ENCODE data around the gene SMARCA2.

Gene SMARCA2

GRCh38 chr9:2050236-2050635, 35.1 kb downstream of the SMARCA2 start:
- Histone ChIP-seq H3K27me3 (ENCODE audit: insufficient read depth, low read depth) (no peaks in the 10 kb centered on the region), H3K27ac (no peak overlapping the region), H3K4me1 (ENCODE audit: low read depth, poor library complexity, severe bottlenecking) (peaks cover 58% of the 10 kb centered on the region), H3K4me2 (no peak overlapping the region), H4K20me1 (ENCODE audit: insufficient read depth) (no peaks in the 10 kb centered on the region), H3K4me3 (IDR thresholded peaks at IDR 0.05; ENCODE audit: insufficient read depth, low read depth, low read length) (no peak overlapping the region), H3K9ac (no peak overlapping the region), H2AFZ (ENCODE audit: low read depth) (no peak overlapping the region), H3K79me2 (ENCODE audit: insufficient read depth, low read depth) (peaks cover 33% of the 10 kb centered on the region), H3K36me3 (ENCODE audit: insufficient read depth) (peaks cover 3% of the 10 kb centered on the region; the same call in 1 of the 2 replicates)
- TF ChIP-seq CTCF (conservative IDR thresholded peaks at IDR 0.05; ENCODE audit: low read depth, low read length): no peak

GRCh38 chr9:2053883-2054845, 39.0 kb downstream of the SMARCA2 start:
- peaks cover 30% of the 10 kb centered on the region for H3K79me2 ChIP-seq (ENCODE audit: insufficient read depth, low read depth)
- no peaks in the 10 kb centered on the region for H3K27me3 ChIP-seq (ENCODE audit: insufficient read depth, low read depth)
- H3K27ac ChIP-seq: peak overlapping the region; percentile 69
- H3K36me3 ChIP-seq (ENCODE audit: insufficient read depth): no peaks in the 10 kb centered on the region
- H3K4me3 ChIP-seq (IDR thresholded peaks at IDR 0.05; ENCODE audit: insufficient read depth, low read depth, low read length): no peak overlapping the region
- no peak for TF ChIP-seq CTCF (conservative IDR thresholded peaks at IDR 0.05; ENCODE audit: low read depth, low read length)
- peak overlapping the region; percentile 31; the same call in 1 of the 2 replicates for H3K9ac ChIP-seq
- no peaks in the 10 kb centered on the region for H4K20me1 ChIP-seq (ENCODE audit: insufficient read depth)
- H3K4me2 ChIP-seq: peak overlapping the region; percentile 83
- H2AFZ ChIP-seq (ENCODE audit: low read depth): no peak overlapping the region
- peaks cover 61% of the 10 kb centered on the region for H3K4me1 ChIP-seq (ENCODE audit: low read depth, poor library complexity, severe bottlenecking)

GRCh38 chr9:2055203-2055658, 40.1 kb downstream of the SMARCA2 start:
- Histone ChIP-seq H2AFZ (ENCODE audit: low read depth) (no peak overlapping the region), H3K4me2 (peak overlapping the region; percentile 83; the same call in 1 of the 2 replicates), H3K9ac (no peak overlapping the region), H3K27ac (peak overlapping the region; percentile 69; the same call in 1 of the 2 replicates), H4K20me1 (ENCODE audit: insufficient read depth) (no peaks in the 10 kb centered on the region), H3K4me3 (IDR thresholded peaks at IDR 0.05; ENCODE audit: insufficient read depth, low read depth, low read length) (no peak overlapping the region), H3K27me3 (ENCODE audit: insufficient read depth, low read depth) (no peaks in the 10 kb centered on the region), H3K79me2 (ENCODE audit: insufficient read depth, low read depth) (peaks cover 32% of the 10 kb centered on the region), H3K36me3 (ENCODE audit: insufficient read depth) (no peaks in the 10 kb centered on the region), H3K4me1 (ENCODE audit: low read depth, poor library complexity, severe bottlenecking) (peaks cover 59% of the 10 kb centered on the region)
- no peak for TF ChIP-seq CTCF (conservative IDR thresholded peaks at IDR 0.05; ENCODE audit: low read depth, low read length)

- Histone ChIP-seq H3K27me3 (ENCODE audit: insufficient read depth, low read depth) (no peaks in the 10 kb centered on the region), H3K79me2 (ENCODE audit: insufficient read depth, low read depth) (peaks cover 21% of the 10 kb centered on the region), H3K9ac (no peak overlapping the region), H4K20me1 (ENCODE audit: insufficient read depth) (no peaks in the 10 kb centered on the region), H2AFZ (ENCODE audit: low read depth) (no peak overlapping the region), H3K27ac (no peak overlapping the region), H3K4me3 (IDR thresholded peaks at IDR 0.05; ENCODE audit: insufficient read depth, low read depth, low read length) (no peak overlapping the region), H3K4me1 (ENCODE audit: low read depth, poor library complexity, severe bottlenecking) (peaks cover 22% of the 10 kb centered on the region), H3K36me3 (ENCODE audit: insufficient read depth) (no peaks in the 10 kb centered on the region), H3K4me2 (no peak overlapping the region)
- no peak for TF ChIP-seq CTCF (conservative IDR thresholded peaks at IDR 0.05; ENCODE audit: low read depth, low read length)
Observed at GRCh38 chr9:2059274-2059929, 44.3 kb downstream of the SMARCA2 start.
